GM21390 (cell line): ENCODE measurements around the gene AMPH.

Experiments used
- ATAC-seq: cut with Tn5 transposase; IDR thresholded peaks from one replicate; pipeline ENCODE4 v1.9.1; 2021; ENCODE audit not compliant: unreplicated experiment

The AMPH gene

DNA sequence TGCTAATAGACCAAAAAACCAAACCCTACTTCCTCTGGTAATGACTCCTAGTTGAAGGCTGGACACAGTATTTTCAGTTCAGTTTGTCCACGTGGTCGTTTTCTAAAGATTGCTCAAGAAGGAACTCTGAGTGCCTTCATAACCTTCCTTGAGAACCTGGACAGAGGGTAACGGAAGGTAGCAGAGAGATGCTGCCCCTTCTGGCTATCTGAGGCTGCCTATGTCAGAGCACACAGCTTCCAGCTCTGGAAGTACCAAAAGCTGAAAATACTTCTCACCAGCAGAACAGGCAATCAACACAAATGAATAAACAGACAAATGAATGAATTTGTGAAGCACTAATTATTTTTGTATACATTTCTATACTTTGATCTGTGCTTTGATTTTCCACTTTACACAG lies 85.2 kb downstream of the AMPH start:
- ATAC-seq: no peak

- ATAC-seq: no peak
These were observed 89.0 kb downstream of the AMPH start for GRCh38 chr7:38542156-38542555.

- no peak for ATAC-seq
These were observed 89.7 kb downstream of the AMPH start for GRCh38 chr7:38541440-38541839.

- no peak for ATAC-seq
These were observed 91.6 kb downstream of the AMPH start for GRCh38 chr7:38539477-38540081.

GRCh38 chr7:38535073-38535472 lies 96.1 kb downstream of the AMPH start:
- ATAC-seq: no peak

DNA sequence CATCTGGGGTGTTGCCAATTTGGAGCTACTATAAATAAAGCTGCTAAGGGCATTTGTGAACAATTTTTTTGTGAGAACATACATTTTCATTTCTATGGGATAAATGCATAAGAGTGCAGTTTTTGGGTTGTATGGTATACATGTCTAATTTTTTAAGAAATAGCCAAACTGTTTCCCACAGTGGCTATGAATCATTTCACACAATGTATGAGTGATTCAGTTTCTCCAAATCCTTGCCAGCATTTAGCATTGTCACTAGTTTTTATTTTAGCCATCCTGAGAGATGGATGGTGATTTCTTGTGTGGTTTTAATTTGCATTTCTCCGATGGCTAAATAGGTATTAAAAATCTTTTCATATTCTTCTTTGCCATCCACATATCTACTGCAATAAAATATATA lies 105.3 kb downstream of the AMPH start:
- ATAC-seq: no peak

GRCh38 chr7:38524786-38525185 lies 106.4 kb downstream of the AMPH start:
- ATAC-seq: no peak

DNA sequence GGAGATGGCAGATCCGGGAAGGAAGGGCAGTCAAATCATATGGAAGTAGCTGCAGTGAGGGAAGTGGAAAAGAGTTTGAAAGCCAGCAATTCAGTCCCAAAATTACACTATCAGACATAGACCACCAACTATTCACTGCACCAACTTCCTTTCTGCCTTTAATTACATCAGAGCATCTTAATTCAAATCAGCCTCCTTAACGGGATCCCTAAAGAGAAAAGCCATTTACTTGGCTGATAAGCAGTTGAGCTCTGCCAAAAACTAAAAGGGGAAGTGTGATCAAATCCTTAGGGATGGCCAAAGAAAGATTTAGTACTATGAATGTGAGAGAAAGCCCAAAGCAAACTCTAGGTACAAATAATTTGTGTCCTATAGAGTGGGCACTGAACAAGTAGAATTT lies 110.4 kb downstream of the AMPH start:
- ATAC-seq: no peak

DNA sequence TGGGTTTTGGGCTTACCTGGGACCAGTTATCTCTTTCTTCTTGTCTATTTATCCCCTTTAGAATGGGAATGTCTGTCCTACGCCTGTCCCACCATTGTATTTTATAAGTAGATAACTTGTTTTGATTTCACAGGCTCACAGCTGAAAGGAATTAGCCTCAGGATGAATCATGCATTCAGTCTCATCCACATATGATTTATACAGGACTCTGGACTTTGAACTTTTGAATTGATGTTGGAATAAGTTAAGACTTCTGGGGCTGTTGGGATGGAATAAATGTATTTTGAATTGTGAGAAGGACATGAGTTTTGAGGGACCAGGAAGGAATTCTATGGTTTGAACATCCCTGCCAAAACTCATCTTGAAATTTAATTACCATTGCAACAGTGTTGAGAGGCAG lies 112.6 kb downstream of the AMPH start:
- no peak for ATAC-seq

GRCh38 chr7:38512704-38513103 lies 118.5 kb downstream of the AMPH start:
- ATAC-seq: no peak

GRCh38 chr7:38512291-38512690 lies 118.9 kb downstream of the AMPH start:
- ATAC-seq: no peak

GRCh38 chr7:38507384-38507783 lies 123.8 kb downstream of the AMPH start:
- no peak for ATAC-seq

DNA sequence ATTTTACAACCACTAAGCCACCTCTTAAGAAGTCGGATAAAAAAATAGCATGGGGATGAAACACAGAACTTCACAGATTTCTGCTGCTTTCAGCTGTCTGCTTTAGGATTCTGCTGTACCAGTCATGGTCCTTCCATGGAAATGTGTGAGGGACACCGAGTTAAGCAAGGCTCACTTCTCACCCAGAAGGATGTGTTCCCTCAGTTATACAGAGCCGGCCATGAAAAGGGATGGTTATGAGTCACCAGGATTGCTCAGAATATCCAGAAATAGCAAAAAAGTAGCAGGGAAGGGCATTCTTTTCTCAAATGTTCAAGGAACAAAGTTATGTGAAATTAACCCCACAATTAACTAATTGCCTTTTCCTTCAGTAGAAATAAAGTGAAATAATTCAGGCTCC lies 124.4 kb downstream of the AMPH start:
- ATAC-seq: no peak

GRCh38 chr7:38506004-38506403 lies 125.2 kb downstream of the AMPH start:
- no peak for ATAC-seq

- no peak for ATAC-seq
These were observed 126.5 kb downstream of the AMPH start for GRCh38 chr7:38504684-38505083.

- ATAC-seq: no peak
These were observed 128.3 kb downstream of the AMPH start for GRCh38 chr7:38502848-38503247.

- no peak for ATAC-seq
These were observed 128.9 kb downstream of the AMPH start for GRCh38 chr7:38502289-38502688.

DNA sequence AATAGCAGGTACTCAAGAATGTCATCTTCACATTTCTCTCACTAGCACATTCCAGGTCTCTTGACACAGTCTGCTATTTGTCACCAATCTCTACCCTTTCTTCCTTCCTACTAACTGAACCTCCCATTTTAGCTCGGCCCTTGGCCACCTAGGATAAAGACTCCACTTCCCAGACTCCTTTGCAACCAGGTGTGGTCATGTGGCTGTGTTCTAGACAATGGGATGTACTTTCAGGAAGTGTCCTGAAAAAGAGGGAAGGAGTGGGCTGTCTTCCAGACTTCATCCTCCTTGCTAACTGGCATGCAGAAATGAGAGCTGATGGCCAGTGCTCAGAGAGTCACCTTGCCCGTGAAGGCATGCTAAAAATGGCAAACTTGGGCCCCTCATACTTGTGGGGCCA lies 139.2 kb downstream of the AMPH start:
- ATAC-seq: no peak

GRCh38 chr7:38482521-38482920 lies 148.7 kb downstream of the AMPH start:
- no peak for ATAC-seq

DNA sequence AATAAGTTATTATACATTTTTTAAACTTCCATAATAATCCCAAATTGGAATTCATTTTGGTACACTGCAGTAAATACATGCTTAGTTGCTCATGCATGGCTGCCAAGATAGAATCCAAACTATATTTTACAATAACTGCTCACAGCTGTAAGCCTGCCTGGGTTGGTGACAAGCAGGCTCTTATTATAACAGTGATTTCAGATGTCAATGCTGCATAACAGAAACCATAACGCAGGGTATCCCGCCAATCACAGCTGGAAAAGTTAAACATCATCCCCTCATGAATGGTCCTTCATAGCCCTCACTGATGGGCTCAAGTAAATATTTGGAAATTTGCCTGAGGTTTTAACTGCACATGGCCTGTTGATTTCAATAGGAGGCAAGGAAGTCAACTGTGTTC lies 149.8 kb downstream of the AMPH start:
- ATAC-seq: no peak

DNA sequence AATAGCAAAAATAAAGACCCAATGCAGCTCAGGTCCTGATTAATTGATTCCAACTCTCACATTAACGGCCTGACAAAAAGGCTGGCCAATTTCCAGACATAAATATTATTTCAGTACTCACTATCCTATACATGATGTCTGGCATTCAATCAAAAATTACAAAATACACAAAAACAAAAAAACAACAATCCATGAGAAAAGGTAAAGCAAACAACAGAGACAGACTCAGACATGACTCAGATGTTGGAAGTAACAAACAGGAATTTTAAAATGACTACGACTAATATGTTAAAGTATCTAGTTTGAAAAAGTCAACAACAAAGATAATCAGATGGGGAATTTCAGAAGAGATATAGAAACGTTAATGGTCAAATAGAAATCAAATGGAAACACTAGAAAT lies 152.8 kb downstream of the AMPH start:
- no peak for ATAC-seq

DNA sequence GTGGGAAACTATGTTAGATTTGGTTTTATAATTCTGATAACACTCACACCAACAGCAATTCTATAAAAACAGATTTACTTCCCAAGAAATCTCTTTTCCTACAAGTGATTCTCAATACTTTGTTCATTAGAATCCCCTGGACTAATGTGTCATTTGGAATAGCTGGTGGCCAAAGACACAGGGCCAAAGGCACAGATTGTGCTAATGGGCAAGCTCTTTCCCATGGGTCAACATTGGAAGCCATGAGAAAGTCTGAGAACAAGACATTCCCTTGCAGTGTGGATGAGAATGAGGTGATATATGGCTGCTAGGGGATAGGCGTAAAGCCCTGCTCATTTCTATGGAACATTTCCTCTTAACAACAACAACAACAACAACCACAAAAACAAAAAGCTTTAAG lies 153.8 kb downstream of the AMPH start:
- ATAC-seq: no peak

DNA sequence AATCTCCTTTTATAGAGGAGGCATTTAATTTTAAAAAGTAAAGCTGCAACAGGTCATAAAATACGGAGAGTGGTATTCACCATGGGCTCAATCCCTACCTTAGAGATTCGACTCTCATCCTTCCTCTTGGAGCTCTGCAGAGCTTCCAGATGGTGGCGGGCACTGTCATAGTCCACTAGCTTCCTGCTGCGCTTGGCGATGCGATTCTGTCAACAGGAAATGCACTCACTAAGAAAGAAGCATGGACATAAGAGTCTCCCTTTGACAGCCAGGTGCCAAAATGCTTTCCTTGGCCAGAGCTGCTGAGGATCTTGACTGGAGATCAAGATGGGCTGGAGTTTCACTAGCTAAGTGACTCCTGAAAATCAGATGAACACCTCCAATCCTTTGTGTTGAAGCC lies 154.4 kb downstream of the AMPH start:
- no peak for ATAC-seq

DNA sequence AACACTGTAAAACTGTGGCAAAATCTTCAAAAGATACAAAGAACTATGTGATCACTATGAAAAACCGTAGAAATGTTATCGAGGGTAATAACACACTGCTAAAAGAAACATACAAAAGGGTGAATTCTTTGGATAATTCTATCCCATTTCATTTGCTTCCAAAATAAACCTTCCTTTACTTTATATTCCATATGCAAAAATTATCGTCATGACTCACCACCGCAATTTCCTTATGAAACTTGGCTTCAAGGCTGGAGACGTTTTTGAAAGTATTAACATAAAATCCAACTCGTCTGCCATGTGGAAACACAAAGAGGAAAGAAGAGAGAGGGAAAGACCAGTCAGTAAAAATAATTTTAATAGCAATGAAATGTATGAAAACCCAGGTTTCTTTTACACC lies 165.2 kb downstream of the AMPH start:
- ATAC-seq: no peak
